HG02759 (cell line): ENCODE data around the gene UTP11.
A peak's percentile ranks its signal among the peaks of the same experiment; 100 is the strongest.
"Not testable (repeated sequence)": the region's sequence is repeated elsewhere in the genome, so short reads cannot be mapped to it uniquely, and the experiment has no call there.

Source experiments
- ATAC-seq: cut with Tn5 transposase; IDR thresholded peaks from one replicate; pipeline ENCODE4 v1.9.1; 2021; ENCODE audit warnings: mild to moderate bottlenecking, moderate library complexity; ENCODE audit not compliant: unreplicated experiment

The UTP11 gene, protein sequence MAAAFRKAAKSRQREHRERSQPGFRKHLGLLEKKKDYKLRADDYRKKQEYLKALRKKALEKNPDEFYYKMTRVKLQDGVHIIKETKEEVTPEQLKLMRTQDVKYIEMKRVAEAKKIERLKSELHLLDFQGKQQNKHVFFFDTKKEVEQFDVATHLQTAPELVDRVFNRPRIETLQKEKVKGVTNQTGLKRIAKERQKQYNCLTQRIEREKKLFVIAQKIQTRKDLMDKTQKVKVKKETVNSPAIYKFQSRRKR

DNA sequence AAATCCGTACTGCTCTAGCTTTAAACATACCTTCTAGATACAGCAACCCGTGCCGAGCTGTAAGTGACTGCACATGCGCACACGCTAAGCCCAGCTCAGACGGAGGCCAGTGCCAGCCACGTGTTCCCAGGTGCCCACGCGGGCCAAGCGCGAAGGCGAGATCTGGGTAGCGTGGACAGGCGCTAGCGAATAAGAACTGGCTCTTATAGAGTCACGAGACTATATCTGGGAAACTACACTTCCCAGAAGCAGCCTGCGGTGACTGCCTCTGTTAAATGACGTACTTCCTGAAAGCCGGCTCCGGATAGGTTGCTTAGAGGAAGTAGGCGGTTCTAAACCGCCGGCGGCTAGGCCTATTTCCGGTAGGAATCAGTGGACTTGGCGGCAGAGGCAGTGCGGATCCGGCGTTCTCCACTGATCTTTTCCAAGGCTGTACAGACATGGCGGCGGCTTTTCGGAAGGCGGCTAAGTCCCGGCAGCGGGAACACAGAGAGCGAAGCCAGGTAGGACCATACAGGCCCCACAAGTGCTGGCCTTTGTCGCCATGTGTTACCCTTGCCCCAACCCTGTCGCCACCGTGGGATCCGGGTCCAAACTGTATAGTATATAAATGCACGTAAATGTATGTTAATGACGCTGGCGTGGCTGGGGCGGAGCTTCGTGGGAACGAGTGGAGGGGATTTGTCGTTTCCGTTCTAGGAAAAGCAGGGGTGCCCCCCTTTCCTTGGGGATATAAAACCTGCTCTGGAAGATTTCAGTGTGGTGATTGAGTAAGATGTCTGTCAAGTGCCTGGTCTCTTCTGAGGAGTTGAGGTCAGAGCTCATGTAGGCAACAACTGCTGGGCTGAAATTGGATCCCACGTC is at the start of gene UTP11:
UTP11 (plus strand) TSS at position 372 of the 864 bp plus-strand sequence; CDS start at position 441, 69 bp downstream.
- peak; percentile 96 for ATAC-seq

DNA sequence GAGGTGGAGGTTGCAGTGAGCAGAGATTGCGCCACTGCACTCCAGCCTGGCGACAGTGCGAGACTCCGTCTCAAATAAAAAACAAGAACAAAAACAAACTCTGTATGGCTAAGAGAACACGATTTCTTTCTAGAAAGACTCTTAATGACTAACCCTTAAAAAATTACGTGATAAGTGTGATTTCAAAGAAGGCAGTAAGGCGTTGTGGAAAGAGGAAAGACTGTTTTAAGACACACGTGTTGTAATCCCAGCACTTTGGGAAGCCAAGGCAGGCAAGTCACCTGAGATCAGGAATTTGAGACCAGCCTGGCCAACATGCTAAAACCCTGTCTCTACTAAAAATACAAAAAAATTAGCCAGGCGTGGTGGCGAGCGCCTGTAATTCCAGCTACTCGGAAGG is 48.4 kb upstream of the UTP11 start:
- ATAC-seq: not testable (repeated sequence)

DNA sequence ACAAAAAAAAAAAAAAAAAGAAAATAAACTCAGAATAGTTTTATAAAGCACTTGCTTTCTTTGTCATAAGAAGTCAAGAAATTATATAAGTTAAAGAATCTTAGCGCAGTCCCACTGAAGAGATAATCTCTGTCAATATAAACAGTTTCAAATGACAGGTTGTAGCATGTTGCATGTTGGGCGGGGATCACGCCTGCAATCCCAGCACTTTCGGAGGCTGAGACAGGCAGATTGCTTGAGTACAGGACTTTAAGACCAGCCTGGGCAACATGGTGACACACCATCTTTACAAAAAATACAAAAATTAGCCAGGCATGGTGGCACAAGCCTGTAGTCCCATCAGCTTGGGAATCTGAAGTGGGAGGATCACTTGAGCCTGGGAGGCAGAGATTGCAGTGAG is 47.2 kb upstream of the UTP11 start:
- no peak for ATAC-seq

DNA sequence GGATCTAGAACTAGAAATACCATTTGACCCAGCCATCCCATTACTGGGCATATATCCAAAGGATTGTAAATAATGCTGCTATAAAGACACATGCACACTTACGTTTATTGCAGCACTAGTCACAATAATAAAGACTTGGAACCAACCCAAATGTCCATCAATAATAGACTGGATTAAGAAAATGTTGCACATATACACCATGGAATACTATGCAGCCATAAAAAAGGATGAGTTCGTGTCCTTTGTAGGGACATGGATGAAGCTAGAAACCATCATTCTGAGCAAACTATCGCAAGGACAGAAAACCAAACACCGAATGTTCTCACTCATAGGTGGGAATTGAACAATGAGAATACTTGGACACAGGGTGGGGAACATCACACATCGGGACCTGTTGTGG is 38.9 kb upstream of the UTP11 start:
- not testable (repeated sequence) for ATAC-seq

DNA sequence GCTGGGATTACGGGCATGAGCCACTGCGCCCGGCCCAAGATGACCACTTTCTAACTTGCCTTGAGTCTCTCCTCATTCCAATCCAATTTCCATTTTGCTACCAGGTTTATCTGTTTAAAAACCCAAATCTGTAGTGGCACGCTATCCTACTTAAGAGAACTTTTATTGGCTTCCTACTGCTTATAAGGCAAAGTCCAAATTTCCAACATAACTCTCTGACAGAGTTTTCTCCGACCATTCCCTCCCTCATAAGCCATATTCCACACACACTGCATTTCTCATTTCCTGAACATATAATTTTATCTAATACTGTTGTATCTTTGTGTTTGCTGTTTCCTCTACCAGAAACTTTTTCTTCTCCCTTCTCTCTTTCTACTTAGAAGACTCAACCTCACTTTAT is 38.0 kb upstream of the UTP11 start:
- no peak for ATAC-seq

DNA sequence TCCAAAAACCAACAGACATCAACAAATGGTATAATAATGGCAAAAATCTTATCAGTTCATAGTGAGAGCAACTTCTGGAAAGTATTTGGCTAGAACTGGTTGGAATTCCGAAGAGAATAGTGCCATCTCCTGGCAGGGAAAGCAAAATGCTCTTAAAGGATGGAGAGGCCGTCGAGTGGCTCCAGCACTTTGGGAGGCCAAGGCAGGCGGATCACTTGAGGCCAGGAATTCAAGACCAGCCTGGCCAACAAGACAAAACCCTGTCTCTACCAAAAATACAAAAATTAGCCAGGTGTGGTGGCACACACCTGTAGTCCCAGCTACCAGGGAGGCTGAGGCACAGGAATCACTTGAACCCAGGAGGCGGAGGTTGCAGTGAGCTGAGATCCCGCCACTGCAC is 37.5 kb upstream of the UTP11 start:
- ATAC-seq: not testable (repeated sequence)

DNA sequence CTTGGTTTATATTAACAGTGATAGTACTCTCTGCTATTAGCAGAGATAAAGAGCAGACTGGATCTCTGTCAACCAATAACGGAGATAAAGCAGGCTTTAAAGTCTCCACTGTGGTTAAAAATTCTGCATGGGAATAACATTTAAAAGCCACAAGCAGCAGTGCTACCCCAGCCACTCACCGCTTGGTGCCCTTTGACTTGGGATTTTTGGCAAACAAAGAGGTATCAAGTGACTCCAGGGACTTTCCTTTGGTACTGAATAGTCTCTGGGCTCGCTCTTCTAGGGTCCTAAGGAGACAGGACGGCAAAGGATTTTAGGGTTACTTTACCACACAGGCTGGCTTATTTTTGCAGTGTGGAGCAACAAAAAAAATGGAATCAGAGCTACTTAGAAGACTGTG is 34.0 kb upstream of the UTP11 start:
- no peak for ATAC-seq

DNA sequence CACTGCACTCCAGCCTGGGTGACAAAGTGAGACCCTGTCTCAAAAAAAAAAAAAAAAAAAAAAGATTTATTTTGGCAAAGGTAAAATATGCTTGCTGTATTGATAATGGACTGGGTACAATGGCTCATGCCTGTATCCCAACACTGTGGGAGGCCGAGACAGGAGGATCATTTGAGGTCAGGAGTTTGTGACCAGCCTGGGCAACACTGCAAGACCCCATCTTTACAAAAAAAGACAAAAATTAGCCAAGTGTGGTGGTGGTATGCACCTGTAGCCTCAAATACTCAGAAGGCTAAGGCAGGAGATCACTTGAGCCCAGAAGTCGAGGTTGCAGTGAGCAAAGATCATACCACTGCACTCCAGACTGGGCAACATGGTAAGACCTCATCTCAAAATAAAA is 29.0 kb upstream of the UTP11 start:
- ATAC-seq: no peak

DNA sequence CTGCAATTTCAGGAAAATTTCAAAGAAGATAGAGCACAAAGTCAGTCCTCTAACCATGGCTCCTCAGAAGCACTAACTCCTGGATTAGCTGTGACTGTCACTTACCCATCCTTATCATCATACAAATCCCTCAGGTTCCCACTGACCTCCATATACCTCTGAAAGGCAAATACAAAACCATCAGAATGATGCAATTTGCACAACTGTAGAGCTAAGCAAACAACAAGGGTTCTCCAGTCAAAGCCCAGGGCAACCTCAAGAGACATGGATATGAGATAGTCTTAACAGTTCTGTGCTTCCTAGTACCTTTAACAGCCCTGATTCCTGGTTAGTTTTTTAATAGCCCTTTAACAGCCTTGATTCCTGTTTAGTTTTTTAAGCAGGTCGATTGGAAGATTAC is 24.9 kb upstream of the UTP11 start:
- ATAC-seq: no peak

DNA sequence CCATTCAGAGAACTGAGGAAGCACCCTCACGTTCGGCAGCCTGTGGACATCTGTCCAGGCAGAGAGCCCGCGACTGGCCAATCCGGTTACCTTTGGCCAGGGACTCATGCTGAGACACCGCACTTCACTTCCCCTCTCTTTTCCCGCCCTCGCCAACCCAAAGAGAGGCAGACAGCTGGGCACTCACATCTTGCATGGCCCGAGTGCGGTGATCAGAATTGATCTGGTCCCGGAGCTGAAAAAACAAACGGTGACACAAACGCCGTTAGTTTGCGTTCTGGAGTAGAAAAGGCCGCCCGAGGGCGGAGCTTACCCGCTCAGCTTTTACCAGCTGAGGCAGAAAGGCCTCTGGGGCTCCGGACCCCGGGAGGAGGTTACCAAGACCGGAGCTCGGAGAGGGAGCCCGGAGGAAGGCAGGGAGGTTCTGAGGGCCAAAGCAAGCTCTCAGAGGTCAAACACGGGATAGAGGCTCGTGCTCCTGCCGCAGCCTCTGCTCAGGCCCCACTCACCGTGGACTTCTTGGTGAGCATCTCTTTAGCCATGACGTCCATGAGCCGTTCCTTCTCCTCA is 23.1 kb upstream of the UTP11 start:
- ATAC-seq: peak; percentile 41

DNA sequence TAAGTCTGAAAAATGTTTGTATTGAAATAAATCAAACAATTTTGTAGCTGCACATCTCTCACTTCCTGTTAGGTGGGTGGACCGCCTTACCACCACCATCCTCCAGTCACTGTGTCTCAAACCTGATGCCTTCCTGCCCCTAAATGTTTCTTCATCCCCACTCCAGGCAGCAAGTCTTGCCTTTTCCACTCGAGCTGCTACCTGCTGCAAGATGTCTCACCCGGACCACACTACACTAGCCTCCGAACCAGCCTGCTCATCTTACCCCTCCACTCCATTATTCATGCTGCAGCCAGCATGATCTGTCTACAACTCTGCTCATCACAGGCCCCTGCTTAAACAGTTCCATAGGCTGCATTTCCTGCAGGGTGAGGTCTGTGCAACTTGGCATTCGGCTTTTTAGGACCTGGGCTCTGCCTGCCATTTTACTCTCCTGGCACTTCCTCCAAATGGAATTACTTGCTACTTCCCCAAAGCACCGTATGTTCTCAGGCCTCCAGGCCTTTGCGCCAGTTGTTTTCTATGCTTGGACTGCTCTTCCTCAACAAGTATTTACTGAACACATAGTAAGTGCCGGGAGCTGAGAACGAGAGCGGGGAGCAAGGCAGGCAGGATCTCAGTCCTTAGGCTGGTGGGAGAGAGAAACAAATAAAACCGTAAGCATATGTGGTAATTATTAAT is 17.5 kb upstream of the UTP11 start:
- no peak for ATAC-seq

DNA sequence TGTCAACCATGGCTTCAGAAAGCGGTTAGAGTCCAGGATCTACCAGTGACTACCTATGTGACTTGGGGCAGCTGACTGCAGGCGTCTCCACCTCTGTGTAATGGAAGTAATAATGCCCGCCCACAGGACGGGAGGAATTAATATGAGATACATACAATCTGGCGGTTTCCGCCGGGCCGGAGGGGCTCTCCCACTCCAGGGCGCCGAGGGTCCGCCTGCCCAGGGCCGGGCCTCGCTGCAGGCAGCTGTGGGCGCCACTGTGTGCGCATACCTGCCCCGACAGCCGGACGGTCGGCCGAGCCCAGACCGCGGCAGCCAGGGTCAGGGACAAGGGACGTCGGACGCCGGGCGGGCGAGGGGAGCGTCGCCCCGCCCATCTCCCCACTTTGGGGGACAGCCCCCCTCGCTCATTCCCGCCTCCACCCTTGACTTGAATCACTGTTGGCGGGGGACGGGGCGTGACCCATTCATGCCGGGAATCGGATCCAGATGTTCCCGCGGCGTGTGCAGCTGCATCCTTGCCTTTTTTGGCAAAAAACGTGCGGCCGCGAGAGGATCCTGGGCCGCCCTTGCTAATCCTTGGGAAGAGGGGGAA is 16.7 kb upstream of the UTP11 start:
- ATAC-seq: peak; percentile 60

DNA sequence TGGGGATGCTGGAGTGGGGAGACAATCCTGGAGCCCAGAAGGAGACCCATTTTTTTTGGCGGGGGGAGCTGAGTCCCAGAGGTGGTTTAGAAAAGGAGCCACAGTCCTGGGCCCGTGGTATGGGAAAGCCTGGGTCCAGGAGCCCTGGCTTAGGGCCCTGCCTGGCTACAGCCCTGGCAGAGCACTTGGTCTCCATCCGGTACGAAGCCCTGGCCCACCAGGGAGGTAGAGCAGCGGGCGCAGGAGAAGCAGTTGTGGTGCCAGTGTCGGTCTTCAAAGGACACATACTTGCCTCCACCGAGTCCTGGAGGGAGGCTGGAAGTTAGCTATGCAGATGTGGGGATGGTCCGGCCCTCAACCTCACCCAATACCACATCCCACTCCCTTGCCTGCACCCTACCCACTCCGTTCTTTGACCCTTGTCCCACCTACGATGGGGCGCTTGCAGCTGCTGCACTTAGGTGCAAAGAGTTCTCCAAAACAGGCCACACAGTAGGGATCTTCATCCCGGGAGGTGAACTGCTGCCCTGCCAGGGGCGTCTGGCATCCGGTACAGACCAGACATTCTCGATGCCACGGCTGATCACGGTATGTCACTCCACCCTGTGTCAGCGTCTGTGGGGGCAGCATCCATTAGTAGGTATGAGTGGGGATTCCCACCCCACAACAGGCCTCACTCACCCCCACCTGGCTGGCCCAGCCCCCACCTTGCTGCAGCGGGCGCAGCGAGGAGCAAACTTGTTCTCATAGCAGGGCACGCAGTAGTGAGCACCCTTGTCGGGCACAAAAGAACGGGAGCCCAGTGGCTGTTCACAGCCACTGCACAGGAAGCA is 15.1 kb upstream of the UTP11 start:
- ATAC-seq: no peak

DNA sequence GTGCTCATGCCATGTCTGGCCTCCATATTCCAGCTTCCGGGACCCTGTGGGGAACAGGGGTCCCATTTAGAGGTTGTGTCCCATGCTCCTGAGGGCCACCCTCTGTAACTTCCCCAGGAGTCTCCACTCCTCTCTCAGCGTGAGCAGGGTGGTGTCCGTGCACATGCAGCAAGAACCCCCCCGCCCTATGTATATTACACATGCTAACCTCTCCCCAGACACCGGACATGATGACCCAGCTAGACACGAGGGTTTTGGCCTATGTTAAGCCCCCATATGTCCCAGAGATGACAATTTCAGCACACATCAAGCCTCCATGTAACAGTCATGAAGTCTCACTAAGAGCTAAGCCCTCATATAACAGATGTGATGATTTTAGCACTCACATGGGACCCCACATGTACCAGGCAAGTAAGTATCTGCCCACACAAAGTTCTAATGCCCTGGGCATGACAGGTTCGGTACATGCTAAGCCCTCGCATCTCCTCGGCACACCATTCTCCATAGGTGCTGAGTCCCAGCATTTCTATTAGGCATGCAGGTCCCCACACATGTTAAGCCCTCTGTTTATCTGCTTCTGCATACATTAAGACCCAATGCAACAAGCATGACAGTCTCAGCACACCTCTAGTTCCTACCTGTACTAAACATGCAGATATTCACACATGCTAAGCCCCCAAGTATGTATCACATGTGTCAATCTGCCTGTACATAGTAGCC is 14.3 kb upstream of the UTP11 start:
- no peak for ATAC-seq

DNA sequence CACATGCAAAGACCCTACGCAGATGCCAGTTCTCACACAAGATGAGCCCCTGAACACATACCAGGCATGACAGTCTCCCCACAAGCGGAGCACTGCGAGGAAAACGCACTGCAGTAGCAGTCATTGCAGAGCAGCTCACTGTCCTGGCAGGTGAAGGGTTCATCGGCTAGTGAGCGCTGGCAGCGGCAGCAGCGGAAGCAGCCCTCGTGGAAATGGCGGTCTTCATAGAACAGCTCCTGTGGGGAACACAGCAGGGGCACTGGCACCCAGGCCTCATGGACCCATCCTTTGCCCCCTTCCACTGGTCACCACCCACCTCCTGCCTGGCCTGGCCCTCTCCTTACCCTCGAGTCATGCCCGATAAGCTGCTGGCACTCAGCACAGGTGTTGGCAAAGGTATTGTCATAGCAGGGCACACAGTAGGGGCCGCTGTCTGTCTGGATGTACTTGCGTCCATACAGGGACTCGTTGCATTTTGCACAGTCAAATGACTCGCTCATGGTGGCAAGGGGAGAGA is 13.6 kb upstream of the UTP11 start:
- no peak for ATAC-seq

DNA sequence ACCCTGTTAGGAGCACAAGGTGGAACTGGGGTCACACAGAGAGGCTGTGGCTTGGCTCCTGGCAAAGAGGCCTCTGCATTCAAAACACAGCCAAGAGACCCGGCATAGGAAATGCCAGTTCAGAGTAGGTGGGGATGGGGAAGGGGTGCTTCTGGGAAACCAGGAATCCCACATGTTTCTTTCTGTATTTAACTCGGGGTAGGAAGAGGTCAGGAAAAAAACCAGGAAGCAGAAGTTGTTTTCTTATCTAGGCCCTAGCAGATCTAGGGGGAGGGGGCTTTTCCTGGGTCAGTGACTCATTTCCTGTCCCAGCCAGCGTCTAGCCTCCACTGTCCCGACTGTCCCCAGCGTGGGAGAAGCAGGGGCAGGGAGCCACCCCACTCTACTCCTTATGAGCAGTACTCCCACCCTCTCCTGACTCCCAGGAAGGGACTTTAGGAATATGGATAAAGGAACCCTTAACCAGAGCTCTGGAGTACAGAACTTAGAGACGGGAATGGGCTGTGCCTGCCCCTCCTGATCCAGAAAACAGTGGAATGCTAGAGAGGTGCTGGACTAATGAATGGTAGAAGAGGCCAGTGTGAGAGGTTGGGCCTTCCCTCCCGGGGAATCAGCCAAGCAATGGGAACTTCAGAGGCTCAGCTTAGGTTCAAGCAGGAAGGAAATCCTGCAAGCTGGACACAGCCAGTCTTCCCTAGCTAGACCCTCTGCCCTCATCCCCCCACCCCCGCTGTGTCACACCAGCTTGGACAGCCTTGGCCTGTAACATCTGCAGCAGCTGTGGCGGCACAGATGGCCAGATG is 12.9 kb upstream of the UTP11 start:
- no peak for ATAC-seq

DNA sequence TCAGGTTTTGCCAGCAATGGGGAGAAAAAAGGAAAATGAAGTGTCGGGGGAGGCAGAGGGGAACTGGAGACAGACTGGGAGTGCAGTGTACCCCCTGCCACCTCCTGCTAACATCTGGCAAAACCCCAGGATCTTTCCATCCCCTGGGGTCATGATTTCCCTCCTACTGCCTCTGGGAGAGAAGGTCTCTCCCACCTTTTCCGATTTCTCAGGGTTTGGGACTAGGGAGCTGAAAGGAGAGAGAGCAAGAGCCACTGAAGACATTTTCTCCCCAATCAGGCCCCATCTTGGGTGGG is 12.4 kb upstream of the UTP11 start:
- ATAC-seq: no peak

DNA sequence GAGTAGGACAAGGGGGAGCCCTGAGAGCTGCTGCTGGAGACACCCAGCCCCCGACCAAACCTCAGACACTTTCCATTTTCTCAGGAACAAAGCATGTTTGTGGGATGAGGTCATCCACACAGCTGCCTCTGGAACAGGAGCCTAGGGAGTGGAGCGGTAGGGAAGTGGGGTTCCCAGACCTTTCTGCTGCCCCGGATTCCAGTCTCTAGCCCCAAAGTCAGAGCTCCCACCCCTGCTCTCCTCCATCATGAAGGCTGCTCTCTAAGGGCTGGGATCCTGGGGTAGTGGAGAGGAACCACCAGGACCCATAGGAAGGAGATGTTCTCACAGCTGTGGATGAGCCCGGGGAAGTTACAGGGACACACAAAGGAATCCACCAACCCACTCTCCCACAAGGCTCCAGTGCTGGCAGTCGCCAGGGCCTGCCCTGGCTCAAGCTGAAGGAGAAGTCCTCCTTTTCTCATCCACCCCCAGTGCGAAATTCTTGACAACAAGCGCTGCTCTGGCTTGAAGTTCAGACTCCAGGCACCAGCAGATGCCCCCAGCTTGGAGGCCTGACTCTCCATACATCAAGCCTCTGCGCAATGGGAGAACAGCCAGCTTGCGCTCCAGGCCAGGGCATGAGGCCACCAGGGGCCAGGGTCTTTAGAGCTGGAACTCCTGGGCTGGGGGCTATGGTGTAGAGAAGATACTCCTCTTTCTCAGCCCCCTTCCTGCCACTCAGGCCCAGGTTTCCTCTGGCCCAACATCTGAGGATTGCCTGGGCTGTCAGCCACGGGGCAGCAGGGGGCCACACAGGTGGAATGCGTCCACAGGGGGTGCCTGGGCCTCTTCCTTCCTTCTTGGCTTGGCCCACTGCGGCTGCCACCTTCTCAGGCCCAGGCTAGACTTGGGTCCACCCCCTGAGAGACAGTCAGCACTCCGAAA is 11.7 kb upstream of the UTP11 start:
- ATAC-seq: no peak
